Stomach (tissue), 9 donors: ENCODE results near the gene AFF4. TPM values are rescaled to one million over a fixed set of nuclear protein-coding genes. Genes with fewer than 3 reads are reported as not detected.

Source experiments
- DNase-seq, 2 donors: peaks; one replicate each; pipeline versions ENCODE4 v3.0.0 to v3.0.0-alpha.2; 2013 to 2019
- H3K27ac ChIP-seq, 5 donors: fragments of 200-600 bp in 4 of 5; sonication (generic) in 4 of 5; one replicate each; pipeline ENCODE4 v1.5.1; 2013 to 2019; ENCODE audit warnings: mild to moderate bottlenecking in 1 of 5, moderate library complexity in 1 of 5
- H3K27me3 ChIP-seq, 3 donors: fragments of 200-600 bp; sonication (generic); one replicate each; pipeline ENCODE4 v1.5.1; 2017 to 2019; ENCODE audit warnings: mixed run types in 1 of 3
- H3K36me3 ChIP-seq, 4 donors: fragments of 200-600 bp; sonication (generic); 1 replicate in 3 of 4; 2 replicates in 1 of 4; pipeline ENCODE4 v1.5.1; 2016 to 2019
- H3K4me1 ChIP-seq, 4 donors: fragments of 200-600 bp; sonication (generic); one replicate each; pipeline ENCODE4 v1.5.1; 2016 to 2019
- H3K4me3 ChIP-seq, 4 donors: fragments of 200-600 bp; sonication (generic) in 3 of 4; one replicate each; pipeline ENCODE4 v1.5.1; 2016 to 2019; ENCODE audit warnings: mild to moderate bottlenecking in 1 of 4
- H3K9me3 ChIP-seq, 4 donors: fragments of 200-600 bp; sonication (generic); one replicate each; pipeline ENCODE4 v1.5.1; 2016 to 2019
- EP300 ChIP-seq: sonication (generic); formaldehyde crosslinking; IDR thresholded peaks from one replicate; pipeline ENCODE4 v1.6.1; 2017; ENCODE audit warnings: antibody characterized with exemption
- POLR2A ChIP-seq, 4 donors: fragments of 450-650 bp; IDR thresholded peaks; one replicate each; pipeline ENCODE4 v1.6.1; 2016; ENCODE audit warnings: antibody characterized with exemption in 4 of 4, control low read depth in 2 of 4, mild to moderate bottlenecking in 1 of 4, moderate library complexity in 1 of 4
- POLR2AphosphoS5 ChIP-seq, 3 donors: sonication (generic); formaldehyde crosslinking; IDR thresholded peaks; one replicate each; pipeline ENCODE4 v1.6.1; 2016; ENCODE audit warnings: antibody characterized with exemption in 3 of 3
- WGBS, 5 donors: extraction: QIAGEN DNeasy Blood & Tissue Kit in 3 of 5; methylation state at CpG; one replicate each; pipeline versions ENCODE4 v1.1.5 to v1.1.7; 2013 to 2018; 5-methylcytosine and 5-hydroxymethylcytosine counted together
- intact Hi-C: fragments of 100-400 bp; cut with DNase I; formaldehyde crosslinking; loops from one replicate; pipeline ENCODE4 v1.15.1; 2023; ENCODE audit warnings: low total_unique reads
- polyA plus RNA-seq, 3 donors: library from polyadenylated mRNA; stranded (reverse); fragments of 200-250 nt; gene quantifications; one replicate each; pipeline ENCODE4 v1.2.3, GENCODE V29; 2013
- total RNA-seq, 5 donors: library from RNA; depleted of rRNA; stranded (reverse); fragments of >200 nt; gene quantifications; one replicate each; pipeline versions ENCODE4 v1.1.0 to v1.2.3, GENCODE V29; 2014 to 2016
- TF ChIP-seq, protein P1 (sequence below), 7 experiments: fragments of 450-650 bp in 4 of 7; fragments of 200-600 bp in 3 of 7; sonication (generic) in 3 of 7; IDR thresholded peaks; one replicate each; pipeline ENCODE4 v1.5.1; 2016 to 2019; ENCODE audit warnings: antibody characterized with exemption in 7 of 7, control low read depth in 2 of 7, mild to moderate bottlenecking in 1 of 7
- donor health status: healthy with polysubstance abuse.
- donor health status: Bipolar disorder and iron deficiency.
- donor health status: healthy.

The AFF4 gene
- total and polyA plus RNA-seq, 8 donors: 7.0 to 133 (median 50.9) TPM

DNA sequence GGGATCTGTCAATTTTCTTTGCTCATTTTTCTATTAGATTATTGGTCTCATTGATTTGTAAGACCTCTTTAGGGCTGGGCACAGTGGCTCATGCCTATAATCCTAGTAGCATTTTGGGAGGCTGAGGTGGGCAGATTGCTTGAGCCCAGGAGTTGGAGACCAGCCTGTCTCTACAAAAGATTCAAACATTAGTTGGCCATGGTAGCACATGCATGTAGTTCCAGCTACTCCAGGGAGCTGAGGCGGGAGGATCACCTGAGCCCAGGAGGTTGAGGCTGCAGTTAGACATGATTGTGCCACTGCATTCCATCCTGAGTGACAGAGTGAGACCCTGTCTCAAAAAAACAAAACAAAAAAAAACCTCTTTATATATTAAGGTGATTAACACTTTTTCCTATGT, 126.6 kb downstream of the AFF4 start:
- no peak for DNase-seq
- Histone ChIP-seq H3K9me3 (no peaks in the 10 kb centered on the region), H3K36me3 (no peaks in the 10 kb centered on the region), H3K4me1 (peaks cover 9 to 38% (median 24%) of the 10 kb centered on the region in 4 donors), H3K27ac (peak overlapping the region; percentile 44 to 92 (median 74)), H3K27me3 (no peaks in the 10 kb centered on the region), H3K4me3 (no peak overlapping the region)
- TF ChIP-seq EP300 (no peak), POLR2AphosphoS5 (IDR thresholded peaks at IDR 0.05) (no peak), POLR2A (IDR thresholded peaks at IDR 0.05) (no peak)
- TF ChIP-seq, protein P1, sequence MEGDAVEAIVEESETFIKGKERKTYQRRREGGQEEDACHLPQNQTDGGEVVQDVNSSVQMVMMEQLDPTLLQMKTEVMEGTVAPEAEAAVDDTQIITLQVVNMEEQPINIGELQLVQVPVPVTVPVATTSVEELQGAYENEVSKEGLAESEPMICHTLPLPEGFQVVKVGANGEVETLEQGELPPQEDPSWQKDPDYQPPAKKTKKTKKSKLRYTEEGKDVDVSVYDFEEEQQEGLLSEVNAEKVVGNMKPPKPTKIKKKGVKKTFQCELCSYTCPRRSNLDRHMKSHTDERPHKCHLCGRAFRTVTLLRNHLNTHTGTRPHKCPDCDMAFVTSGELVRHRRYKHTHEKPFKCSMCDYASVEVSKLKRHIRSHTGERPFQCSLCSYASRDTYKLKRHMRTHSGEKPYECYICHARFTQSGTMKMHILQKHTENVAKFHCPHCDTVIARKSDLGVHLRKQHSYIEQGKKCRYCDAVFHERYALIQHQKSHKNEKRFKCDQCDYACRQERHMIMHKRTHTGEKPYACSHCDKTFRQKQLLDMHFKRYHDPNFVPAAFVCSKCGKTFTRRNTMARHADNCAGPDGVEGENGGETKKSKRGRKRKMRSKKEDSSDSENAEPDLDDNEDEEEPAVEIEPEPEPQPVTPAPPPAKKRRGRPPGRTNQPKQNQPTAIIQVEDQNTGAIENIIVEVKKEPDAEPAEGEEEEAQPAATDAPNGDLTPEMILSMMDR (IDR thresholded peaks at IDR 0.05): no peak
- 80 to 100% (median 100%) methylated on average over 1 of the region's 1 CpG for WGBS, 5 donors
- intact Hi-C loops: no loop called here

DNA sequence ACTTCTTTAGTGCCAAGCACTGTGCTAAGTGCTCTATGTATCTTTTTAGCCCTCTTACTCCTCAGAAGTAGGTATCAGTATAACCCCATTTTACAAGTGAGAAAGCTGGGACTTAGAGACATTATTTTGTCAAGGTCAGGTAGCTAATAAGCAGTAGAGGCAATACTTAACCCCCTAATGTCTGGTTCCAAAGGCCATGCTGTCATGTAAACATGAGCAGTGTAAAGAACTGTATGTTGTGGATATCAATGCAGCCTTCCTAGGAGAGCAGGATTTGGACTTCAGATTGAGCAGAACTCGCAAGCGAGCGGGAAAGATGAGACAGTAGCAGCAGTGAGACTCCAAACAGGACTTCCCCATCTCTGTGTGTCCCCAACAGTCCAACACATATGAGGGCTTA, 129.4 kb downstream of the AFF4 start:
- Histone ChIP-seq H3K9me3 (no peaks in the 10 kb centered on the region), H3K4me1 (peaks cover 8 to 38% (median 32%) of the 10 kb centered on the region in 4 donors), H3K27ac (no peak overlapping the region), H3K36me3 (no peaks in the 10 kb centered on the region), H3K27me3 (peaks cover 0 to 25% (median 0%) of the 10 kb centered on the region in 3 donors), H3K4me3 (no peak overlapping the region)
- intact Hi-C loops: no loop called here
- DNase-seq: no peak
- WGBS, 5 donors: 94 to 99% (median 97%) methylated on average over 3 of the region's 3 CpGs
- TF ChIP-seq POLR2AphosphoS5 (IDR thresholded peaks at IDR 0.05) (no peak), EP300 (no peak), POLR2A (IDR thresholded peaks at IDR 0.05) (no peak)
- TF ChIP-seq, protein P1 (IDR thresholded peaks at IDR 0.05): no peak

GRCh38 chr5:132832612-132833011, 130.8 kb downstream of the AFF4 start:
- no peak for DNase-seq
- no peak overlapping the region for H3K4me3 ChIP-seq
- no peaks in the 10 kb centered on the region for H3K9me3 ChIP-seq
- peaks cover 0 to 37% (median 0%) of the 10 kb centered on the region in 3 donors for H3K27me3 ChIP-seq
- WGBS, 5 donors: 85 to 94% (median 91%) methylated on average over 5 of the region's 5 CpGs
- intact Hi-C loops: no loop called here
- no peaks in the 10 kb centered on the region for H3K36me3 ChIP-seq
- TF ChIP-seq, protein P1 (IDR thresholded peaks at IDR 0.05): no peak
- no peak for TF ChIP-seq POLR2A (IDR thresholded peaks at IDR 0.05)
- no peak for TF ChIP-seq EP300
- no peak for TF ChIP-seq POLR2AphosphoS5 (IDR thresholded peaks at IDR 0.05)
- no peak overlapping the region for H3K27ac ChIP-seq
- H3K4me1 ChIP-seq: peaks cover 8 to 39% (median 24%) of the 10 kb centered on the region in 4 donors

GRCh38 chr5:132831095-132831860, 132.2 kb downstream of the AFF4 start:
- no peaks in the 10 kb centered on the region for H3K9me3 ChIP-seq
- H3K27me3 ChIP-seq: peaks cover 0 to 51% (median 0%) of the 10 kb centered on the region in 3 donors
- TF ChIP-seq EP300 (no peak), POLR2AphosphoS5 (IDR thresholded peaks at IDR 0.05) (no peak)
- TF ChIP-seq, protein P1 (IDR thresholded peaks at IDR 0.05): no peak
- H3K36me3 ChIP-seq: peaks cover 0 to 4% (median 0%) of the 10 kb centered on the region in 4 donors
- no peak for DNase-seq
- WGBS, 5 donors: 80 to 93% (median 87%) methylated on average over 15 of the region's 15 CpGs
- intact Hi-C loops: no loop called here
- H3K4me1 ChIP-seq: peaks cover 8 to 41% (median 25%) of the 10 kb centered on the region in 4 donors
- peak overlapping the region; percentile 87 to 92 (median 90) for H3K27ac ChIP-seq
- H3K4me3 ChIP-seq: peak overlapping the region; percentile 74 to 83 (median 79)
